Stimulated activated CD4-positive, alpha-beta T cell treated with anti-CD3 and anti-CD28 coated beads, Interleukin-2, amount 100 ng/mL, for 48 hours (primary cell): ENCODE measurements around the gene DMKN.
"Not testable (repeated sequence)": the region's sequence is repeated elsewhere in the genome, so short reads cannot be mapped to it uniquely, and the experiment has no call there.

ENCODE experiments used
- DNase-seq, 2 donors: peaks; one replicate each; pipeline ENCODE4 v3.0.0-alpha.2; 2020

Gene DMKN

DNA sequence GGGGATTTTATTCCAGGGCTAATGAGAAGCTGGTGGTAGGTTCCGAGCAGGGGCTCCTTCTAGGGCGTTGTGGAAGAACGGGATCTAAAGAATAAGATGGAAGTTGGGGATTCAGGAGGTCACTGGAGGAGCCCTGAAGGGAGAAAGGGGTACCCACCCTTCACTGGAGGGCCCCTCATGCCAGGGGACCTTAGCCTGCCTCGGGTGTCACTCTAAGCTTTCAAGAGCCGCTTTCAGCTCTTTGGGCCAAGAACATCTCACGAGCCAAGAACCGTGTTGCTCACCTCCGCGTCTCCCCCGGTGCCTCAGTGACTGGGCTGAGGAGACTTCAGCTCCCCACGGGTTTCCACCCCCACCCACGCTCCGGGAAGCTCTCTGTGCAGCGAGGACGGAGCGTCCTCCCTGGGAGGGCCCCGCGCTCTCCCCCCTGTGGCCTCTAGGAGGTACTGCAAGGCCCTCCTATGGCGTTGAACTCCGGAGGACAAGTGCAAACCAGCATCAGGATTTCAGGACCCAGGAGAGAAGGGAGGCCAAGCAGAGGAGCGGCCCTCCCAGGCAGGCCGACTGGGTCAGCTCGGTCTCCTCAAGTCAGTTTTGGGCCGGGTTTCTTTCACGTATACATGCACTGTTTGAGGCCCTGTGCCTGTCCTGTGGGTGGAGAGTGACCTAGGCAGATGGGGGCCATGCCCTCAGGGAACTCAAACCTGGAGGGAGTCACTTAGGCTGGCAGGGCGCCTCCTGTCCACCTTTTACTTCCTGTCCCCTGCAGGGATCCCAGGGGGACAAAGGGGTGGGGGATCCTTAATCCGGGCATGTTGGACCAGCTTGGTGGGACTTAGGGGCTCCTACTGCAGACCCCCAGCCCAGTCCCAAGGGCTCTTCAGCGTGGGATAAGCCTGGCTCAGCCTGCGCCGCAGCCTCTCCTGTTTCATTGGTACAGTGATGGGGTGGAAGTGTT lies 18.1 kb downstream of the DMKN start:
- peak; percentile 69 to 75 for DNase-seq

DNA sequence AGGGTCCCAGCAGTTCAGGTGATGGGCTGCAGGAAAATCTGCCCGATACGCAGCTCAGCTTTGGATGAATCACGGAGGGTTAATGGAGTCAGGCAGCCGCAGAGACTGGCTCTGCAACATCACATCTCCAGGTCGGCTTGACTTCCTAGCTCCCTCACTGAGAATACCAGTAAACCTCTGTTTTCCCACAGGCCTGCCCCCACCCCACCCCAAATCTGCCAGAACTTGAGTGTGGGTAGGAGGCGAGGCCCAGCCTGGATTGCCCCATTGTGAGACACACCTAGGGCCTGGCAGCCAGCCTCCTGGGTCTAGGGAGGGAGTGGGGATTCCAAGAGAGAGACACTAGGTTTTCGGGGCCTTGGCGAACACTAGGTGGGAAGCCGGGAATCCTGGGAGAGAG lies 19.5 kb downstream of the DMKN start:
- DNase-seq = no peak

DNA sequence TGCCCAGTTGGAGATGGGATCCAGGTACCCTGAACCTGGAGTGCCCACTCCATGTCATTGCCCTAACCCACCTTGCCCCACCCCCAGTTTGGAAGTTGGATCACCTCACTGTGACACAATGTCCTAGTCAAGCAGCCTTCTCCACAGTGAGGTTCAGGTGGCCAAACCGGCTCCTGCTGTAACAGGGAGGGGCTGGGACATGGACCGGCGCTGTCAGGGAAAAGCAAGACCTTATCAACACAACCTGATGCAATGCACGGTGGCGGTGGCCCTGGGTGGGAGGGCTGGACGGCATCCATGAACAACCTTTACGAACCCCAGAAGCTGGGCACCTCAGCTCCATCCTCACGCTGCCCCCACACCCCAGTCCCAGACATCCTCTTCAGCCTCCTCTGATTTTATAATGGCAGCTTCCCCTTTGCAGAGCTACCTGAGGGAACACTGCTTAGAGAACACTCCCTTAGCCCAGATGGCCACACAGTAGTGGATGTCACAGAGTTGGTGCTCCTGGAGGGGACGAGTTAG lies 21.6 kb downstream of the DMKN start:
- no peak for DNase-seq

DNA sequence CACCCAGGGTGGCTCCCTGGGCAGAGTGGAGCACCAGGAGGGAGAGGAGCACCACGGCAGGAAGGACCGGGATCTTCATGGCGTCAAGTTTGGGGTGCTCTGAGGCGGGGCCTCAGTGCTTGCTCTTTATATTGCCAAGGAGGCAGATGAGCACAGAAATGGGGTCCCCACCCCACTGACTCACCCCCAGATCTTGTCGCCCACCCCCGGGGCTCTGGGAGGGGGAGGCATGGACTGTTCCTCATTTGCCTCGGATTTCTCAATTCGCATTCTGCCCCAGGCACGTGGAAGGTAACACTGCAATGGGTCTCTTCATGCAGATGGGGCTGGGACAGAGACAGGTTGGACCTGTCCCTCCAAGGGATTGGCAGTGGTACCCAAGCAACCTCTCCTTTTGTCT lies 23.1 kb downstream of the DMKN start, which contains the start of gene KRTDAP:
KRTDAP (minus strand) TSS at position 101 of the 400 bp plus-strand sequence; CDS start at position 79, 22 bp downstream.
- no peak for DNase-seq

DNA sequence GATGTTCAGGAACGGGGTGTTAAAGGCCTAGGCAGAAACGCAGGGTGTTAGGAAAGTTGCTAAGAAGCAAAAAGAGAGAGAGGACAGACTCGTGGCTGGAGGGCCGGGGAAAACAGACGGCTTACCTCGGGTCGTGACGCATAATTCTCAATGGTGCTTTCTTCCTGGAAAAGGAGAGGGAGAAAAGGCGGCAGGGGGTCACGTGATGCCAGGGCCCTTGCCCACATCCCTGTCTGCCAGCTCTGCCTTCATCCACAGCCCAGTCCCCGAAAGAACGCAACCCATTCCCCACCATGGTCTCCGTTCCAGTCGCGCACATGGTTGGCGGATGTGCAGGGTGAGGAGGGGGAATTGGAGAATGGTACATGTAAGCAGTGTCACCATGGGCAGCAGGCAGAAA lies 24.8 kb downstream of the DMKN start:
- DNase-seq = no peak

DNA sequence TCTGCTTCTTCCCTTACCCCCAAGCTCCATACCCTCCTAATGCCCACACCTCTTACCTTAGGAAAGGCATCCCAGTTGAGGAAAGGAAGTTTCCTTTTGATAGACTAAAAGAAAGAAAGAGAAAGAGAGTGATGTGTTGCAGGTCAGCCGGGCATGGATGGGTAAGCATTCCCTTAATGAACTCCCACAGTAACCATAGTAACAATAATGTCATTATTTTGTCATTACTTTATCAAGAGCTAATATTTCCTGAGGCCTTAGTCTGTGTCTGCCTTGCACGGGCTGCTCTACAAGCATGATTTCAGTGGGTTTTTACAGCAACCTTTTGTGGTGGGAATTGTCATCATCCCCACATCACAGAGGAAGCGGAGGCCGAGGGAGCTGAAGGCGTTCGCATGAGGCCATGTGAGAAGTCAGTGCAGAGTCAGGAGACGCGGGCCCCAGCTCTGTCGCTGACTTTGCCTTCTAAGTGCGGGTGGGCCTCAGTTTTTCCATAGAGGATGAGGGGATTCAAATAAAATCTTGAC lies 25.7 kb downstream of the DMKN start:
- no peak for DNase-seq

DNA sequence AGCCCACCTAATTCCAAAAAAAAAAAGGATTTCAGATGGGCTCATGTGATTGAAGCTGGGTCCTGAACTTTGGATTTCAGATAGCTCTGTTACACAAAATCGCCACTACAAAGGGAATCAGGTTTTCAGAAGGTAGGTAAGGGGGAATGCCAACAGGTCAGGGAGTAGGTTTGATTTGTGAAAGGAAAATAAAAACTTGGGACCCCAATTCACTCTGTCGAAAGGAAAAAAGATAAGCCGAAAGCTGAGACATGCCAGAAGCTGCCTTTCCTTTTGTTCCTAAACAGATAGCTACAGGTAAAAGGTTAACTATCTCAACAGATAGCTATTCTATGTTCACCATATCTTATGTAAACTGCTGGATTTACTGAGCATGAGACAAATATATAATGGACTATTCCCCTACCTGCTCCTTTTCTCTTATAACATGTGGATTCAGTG lies 27.2 kb downstream of the DMKN start:
- no peak for DNase-seq

DNA sequence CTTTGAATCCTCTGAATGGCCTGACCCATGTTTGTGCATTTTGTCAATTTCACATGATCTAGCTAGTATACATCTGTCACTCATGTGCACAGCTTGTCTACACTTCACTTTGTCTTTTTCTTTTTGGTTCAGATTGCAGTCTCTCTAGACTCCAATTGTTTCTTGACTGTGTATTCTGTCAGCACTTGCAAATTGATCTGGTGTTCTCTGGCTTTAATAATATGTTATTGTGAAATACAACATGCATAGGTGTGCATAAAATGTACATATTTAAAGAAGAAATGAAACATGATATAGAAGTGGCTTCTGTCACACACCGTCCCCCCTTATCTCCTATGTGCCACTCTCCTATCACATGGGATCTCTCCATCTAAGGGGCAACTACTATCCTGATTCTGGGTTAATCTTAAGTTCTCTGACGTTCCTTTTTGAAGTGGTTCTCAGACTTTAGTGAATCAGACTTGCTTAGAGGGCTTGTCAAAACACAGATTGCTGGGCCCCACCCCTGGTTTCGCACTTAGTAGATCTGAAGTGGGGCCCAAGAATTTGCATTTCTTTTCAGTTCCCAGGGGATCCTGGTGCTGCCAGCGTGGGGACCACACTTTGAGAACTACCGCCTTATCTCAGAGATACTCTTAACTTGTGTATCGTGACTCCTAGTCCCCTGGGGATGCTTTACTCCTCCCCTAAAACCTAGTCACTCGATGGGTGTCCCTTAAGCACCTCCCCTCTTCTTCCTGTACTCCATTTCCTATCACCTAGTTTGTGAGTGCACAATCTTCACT lies 29.0 kb downstream of the DMKN start:
- DNase-seq = no peak

DNA sequence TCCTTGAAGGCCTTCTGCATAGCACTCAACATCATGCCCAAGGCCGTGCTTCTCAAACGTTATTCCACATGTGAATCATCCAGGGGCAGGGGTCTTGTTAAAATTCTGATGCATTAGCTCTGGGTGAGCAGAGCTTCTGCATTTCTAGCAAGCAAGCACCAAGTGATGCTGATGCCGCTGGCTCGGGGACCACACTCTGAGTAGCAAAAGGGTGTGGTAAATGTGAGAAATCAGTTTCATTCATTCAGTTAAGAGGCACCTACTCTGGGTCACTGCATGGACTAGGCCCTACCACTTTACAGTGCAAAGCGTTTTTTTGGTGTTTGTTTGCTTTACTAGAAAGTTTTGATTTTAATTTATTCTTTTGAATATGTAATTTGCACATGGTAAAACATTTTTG lies 30.4 kb downstream of the DMKN start:
- no peak for DNase-seq

DNA sequence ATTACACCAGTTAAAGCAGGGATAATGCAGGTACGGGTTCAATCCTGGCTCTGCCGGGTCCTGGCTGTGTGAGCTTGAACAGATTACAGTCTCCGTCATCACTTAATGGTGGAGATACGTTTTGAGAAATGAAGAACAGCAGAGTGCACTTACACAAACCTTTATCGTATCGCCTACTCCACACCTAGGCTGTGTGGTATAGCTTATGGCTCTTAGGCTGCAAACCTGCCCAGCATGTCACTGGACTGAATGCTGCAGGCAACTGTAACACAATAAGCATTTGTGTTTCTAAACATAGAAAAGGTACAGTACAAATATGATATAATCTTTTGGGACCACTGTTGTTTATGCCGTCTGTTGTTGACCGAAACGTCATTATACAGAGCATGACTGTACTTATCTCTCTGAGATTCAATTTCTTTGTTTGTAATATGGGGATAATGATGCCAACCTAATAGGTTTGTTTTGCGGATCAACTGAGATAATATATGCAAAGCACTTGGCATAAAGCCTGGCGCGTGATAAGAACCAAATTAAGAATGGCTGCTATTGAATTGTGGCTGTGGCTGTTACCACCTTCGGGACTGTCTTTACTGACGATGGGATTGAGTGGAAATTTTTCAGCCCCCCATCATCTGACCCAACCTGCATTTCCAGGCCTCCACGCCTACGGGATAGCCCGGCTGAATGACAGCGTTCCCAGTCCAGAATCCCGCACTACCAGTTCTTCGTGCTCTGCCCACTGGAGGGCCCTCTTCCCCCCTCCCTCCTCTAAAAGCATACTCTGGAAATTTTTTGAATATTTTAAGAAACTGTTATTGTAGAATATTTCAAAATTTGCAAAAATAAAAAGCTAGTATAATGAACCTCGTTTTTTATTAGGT lies 34.4 kb downstream of the DMKN start:
- no peak for DNase-seq

DNA sequence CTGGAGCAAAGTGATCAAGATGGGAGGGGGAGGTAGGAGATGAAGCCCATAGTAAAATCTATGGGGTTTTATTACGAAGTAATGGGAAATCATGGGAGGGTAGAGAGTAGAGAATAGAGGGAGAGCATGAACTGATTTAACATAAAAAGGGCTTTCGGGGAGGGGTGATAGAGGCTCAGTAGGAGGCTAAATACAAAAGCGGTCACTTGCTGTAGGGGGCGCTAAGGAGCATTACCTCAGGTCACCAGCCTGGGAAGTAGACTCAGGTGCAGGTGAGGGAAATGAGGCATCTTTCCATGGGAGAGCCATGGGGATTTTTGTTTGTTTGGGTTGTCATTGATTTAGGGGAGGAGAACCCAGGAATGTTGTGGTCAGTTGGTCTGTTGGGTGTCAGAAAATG lies 37.3 kb downstream of the DMKN start:
- no peak for DNase-seq

DNA sequence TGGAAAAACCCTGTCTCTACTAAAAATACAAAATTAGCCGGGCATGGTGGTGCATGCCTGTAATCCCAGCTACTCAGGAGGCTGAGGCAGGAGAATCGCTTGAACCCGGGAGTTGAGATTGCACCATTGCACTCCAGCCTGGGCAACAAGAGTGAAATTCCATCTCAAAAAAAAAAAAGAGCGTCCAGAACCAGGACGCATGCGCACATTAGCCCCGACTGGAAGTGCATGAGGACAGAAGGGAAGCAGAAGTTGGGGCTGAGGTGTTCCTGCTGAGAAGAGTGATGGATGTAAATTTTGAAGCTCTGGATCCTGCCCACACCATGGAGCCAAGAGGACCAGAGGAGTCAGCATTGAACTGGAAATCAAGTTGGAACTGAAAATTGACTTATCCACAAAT lies 38.9 kb downstream of the DMKN start:
- not testable (repeated sequence) for DNase-seq

DNA sequence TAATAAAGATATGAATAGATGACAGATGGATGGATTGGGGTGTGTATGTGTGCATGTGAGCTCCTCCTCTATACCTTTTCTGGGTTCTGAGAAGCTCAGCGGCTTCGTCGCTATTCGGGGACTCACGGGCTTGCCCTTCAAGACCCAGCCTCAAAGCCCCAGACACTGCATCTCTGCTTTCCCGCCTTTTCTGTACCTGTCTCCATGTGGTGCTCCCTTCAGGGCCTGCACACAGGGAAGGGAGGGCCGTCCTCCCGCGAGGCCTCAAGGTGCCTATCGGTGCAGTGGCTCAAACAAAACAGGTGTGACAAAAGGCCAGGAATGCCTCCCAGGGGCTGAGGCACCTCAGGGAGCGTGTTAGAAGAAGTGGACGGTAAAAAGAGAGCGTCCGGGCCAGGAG lies 39.3 kb downstream of the DMKN start:
- DNase-seq = no peak

DNA sequence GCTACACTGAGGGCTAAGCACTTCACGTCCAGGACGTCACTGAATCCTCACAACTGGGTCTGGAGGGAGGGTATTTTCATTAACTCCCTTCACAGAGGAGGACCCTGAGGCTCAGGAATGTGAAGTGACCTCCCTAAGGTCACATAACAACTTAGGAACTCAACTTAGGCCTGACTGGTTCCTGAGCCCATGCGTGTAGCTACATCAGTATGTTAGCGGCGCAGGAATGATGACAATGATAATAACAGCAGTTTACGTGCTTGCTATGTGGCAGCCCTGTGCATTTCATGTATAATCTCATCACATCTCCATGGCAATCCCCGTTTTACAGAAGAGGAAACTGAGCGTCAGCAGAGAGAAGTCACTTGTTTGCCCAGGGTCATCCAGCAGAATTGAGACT lies 41.5 kb downstream of the DMKN start:
- no peak for DNase-seq

DNA sequence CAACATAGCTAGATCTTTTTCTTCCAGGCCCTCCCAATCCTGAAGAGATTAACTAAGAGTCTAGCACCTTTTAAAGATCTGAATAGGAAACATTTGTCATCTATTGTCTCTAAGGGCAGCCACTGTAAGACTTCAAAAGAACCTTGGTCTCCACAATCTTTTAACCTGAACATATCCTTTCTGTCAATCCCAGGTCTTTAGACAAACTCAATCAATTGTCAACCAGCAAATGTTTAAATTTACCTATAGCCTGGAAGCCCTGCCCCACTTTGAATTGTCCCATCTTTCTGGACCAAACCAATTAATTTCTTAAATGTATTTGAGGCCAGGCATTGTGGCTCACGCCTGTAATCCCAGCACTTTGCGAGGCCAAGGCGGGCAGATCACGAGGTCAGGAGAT lies 42.4 kb downstream of the DMKN start:
- DNase-seq = not testable (repeated sequence)

DNA sequence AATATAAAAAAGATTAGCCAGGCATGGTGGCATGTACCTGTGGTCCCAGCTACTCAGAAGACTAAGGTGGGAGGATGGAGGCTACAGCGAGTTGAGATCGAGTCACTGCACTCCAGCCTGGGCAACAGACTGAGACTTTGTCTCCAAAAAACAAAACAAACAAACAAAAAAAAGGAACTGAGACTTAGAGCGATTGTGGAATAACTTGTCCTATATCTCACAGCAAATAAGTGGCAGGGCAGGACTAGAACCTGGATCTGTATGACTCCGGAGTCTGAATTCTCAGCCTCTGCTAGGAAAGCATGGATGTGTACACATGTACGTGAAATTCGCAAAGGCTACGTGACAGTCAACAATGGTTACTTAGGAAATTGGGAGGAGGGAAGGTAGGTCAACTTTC lies 43.3 kb downstream of the DMKN start:
- no peak for DNase-seq

DNA sequence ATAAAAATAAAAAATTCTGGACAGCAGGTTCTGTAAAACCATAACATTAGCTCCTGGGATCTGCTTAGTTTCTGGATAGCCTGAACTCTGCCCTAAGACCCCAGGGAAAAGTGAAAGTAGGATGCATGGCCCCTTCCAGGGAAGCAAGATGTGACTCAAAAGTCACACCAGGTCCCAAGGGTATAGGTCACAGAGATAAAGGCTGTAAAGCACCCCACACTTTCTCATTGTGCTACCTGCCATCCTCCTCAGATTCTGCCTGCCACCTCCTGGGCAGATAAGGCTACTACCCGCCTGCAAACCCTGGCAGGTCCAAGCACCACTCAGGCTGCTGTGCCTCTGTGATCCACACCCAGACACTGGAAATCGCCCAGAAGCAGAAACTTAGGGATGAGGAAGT lies 44.8 kb downstream of the DMKN start:
- peak; percentile 37 to 54 for DNase-seq

DNA sequence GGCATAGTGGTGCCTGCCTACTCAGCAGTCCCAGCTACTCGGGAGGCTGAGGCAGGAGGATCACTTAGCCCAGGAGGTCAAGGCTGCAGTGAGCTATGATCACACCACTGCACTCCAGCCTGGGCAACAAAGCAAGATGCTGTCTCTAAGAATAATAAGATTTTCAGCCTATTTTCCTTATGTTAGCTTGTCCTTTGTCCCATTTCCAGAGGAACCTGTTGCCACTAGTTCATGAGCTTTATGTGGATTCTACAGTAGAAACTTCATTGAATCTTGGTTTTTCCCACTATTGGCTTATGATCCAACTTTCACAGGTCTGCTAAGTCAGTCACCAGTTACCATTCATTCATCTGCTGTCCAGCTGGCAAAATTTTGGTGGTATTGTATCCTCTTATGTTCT lies 47.2 kb downstream of the DMKN start:
- DNase-seq = no peak

DNA sequence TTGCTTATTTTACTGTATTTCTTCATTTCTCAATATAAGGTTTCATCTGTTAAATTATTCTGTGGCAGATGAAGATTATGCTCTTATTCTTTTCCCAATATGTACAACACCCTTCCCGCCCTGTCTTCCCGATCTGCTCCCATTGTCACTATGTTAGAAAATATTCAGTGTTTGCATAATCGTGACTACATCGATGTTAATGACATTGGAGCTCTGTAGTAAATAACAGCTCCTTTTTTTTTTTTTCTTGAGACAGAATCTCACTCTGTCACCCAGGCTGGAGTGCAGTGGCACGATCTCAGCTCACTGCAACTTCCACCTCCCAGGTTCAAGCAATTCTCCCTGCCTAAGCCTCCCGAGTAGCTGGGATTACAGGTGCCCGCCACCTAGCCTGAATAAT lies 50.5 kb downstream of the DMKN start:
- not testable (repeated sequence) for DNase-seq

DNA sequence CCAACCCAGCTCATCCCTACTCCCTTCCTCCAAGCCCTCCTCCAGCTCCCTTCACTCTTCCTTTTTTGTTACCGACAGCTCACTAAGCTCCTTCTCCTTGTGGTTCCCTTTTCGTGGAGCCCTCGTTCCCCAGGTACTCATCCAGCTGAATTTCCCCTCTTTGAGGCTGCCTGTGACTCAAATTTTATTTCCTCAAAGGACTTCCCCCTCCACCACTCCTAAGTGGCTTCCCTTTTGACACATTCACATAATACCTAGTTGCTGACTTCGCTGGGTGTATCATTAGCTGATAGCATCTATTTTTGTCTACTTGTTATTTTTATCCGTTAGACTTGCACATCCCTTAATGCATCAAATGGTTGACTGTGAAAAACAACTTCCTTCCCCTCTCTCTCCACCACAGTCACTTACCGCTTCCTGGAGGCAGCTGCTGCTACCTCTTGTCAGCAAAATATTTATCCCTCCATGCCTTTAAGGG lies 50.9 kb downstream of the DMKN start:
- no peak for DNase-seq

DNA sequence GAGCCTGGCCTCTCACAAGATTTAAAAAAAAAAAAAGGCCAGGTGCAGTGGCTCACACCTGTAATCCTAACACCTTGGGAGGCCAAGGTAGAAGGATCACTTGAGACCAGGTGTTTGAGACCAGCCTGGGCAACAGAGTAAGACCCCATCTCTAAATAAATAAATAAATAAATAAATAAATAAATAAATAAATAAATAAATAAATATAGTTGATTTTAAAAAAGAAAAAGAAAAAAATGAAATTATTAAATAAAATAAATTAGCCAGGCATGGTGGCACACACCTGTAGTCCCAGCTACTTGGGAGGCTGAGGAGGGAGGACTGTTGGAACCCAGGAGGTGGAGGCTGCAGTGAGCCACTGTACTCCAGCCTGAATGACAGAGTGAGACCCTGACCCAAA lies 51.7 kb downstream of the DMKN start:
- DNase-seq = not testable (repeated sequence)

DNA sequence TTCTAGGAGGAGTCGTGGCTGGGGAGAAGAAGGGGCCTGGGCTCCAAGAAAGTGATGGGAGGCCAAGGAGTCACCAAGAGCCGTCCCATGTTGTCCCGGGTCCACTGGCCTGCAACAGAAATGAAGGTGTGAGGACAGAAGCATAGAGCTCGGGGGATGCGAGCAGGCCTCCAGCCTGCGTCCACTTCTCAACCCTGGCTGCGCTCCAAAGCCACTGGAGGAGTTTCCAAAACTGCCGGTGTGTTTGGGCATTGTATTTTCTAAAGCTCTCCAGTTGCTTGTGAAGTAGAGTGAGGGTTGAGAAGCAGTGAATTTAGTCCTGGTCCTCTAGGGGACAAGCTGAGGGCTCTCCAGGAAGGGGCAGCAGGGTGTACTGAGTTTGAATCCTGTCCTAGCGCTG lies 52.4 kb downstream of the DMKN start:
- DNase-seq = no peak
